EH (cell line): Measurements from ENCODE around the gene CNOT4.

Experiments used
- DNase-seq: peaks from one replicate; pipeline ENCODE4 v3.0.0-alpha.2; 2015; ENCODE audit warnings: low read depth

The CNOT4 gene

GRCh38 chr7:135403302-135403701, 106.6 kb downstream of the CNOT4 start:
- no peak for DNase-seq

GRCh38 chr7:135397689-135398088, 112.2 kb downstream of the CNOT4 start:
- no peak for DNase-seq

- no peak for DNase-seq
These were observed 117.2 kb downstream of the CNOT4 start for GRCh38 chr7:135392701-135393100.

GRCh38 chr7:135391514-135391913, 118.4 kb downstream of the CNOT4 start:
- no peak for DNase-seq

GRCh38 chr7:135390829-135391228, 119.1 kb downstream of the CNOT4 start:
- DNase-seq = no peak

GRCh38 chr7:135389971-135390370, 119.9 kb downstream of the CNOT4 start:
- DNase-seq = no peak

- no peak for DNase-seq
These were observed 121.3 kb downstream of the CNOT4 start for GRCh38 chr7:135388616-135389015.

- DNase-seq = no peak
These were observed 123.1 kb downstream of the CNOT4 start for GRCh38 chr7:135386776-135387175.

- DNase-seq = peak; percentile 33
These were observed 123.7 kb downstream of the CNOT4 start for GRCh38 chr7:135386181-135386580.

GRCh38 chr7:135385209-135385608, 124.7 kb downstream of the CNOT4 start:
- no peak for DNase-seq

- no peak for DNase-seq
These were observed 126.3 kb downstream of the CNOT4 start for GRCh38 chr7:135383525-135384175.

GRCh38 chr7:135382173-135382572, 127.7 kb downstream of the CNOT4 start:
- DNase-seq = no peak

- no peak for DNase-seq
These were observed 128.5 kb downstream of the CNOT4 start for GRCh38 chr7:135381369-135381768.

GRCh38 chr7:135380351-135380750, 129.6 kb downstream of the CNOT4 start:
- no peak for DNase-seq

- DNase-seq = no peak
These were observed 132.7 kb downstream of the CNOT4 start for GRCh38 chr7:135377171-135377570.

- DNase-seq = no peak
These were observed 133.8 kb downstream of the CNOT4 start for GRCh38 chr7:135375908-135376699.

GRCh38 chr7:135374736-135375135, 135.2 kb downstream of the CNOT4 start:
- DNase-seq = no peak

GRCh38 chr7:135372222-135372621, 137.7 kb downstream of the CNOT4 start:
- DNase-seq = no peak

GRCh38 chr7:135370656-135371055, 139.2 kb downstream of the CNOT4 start:
- no peak for DNase-seq

GRCh38 chr7:135369405-135369804, 140.5 kb downstream of the CNOT4 start:
- no peak for DNase-seq

- no peak for DNase-seq
These were observed 141.3 kb downstream of the CNOT4 start for GRCh38 chr7:135368416-135369186.

- DNase-seq = no peak
These were observed 142.9 kb downstream of the CNOT4 start for GRCh38 chr7:135366843-135367508.
